Colonic mucosa (tissue), 4 donors: ENCODE results near the gene TAF5L. TPM values are rescaled to one million over a fixed set of nuclear protein-coding genes. Genes with fewer than 3 reads are reported as not detected.

ENCODE experiments used
- DNase-seq: peaks from one replicate; pipeline ENCODE4 v3.0.0-alpha.2; 2020
- H3K27ac ChIP-seq: fragments of 200-600 bp; one replicate; pipeline ENCODE4 v1.8.0; 2021
- H3K27me3 ChIP-seq: fragments of 200-600 bp; one replicate; pipeline ENCODE4 v1.8.0; 2021
- H3K36me3 ChIP-seq: fragments of 200-600 bp; one replicate; pipeline ENCODE4 v1.8.0; 2021
- H3K4me1 ChIP-seq: fragments of 200-600 bp; one replicate; pipeline ENCODE4 v1.8.0; 2021; ENCODE audit warnings: mild to moderate bottlenecking
- H3K4me3 ChIP-seq: fragments of 200-600 bp; one replicate; pipeline ENCODE4 v1.8.0; 2021
- H3K9ac ChIP-seq, 2 donors: one replicate each; pipeline ENCODE4 v1.7.0; 2013; ENCODE audit warnings: control low read depth in 2 of 2, low read depth in 2 of 2, low read length in 2 of 2
- H3K9me3 ChIP-seq: fragments of 200-600 bp; one replicate; pipeline ENCODE4 v1.8.0; 2021
- intact Hi-C: fragments of 100-400 bp; cut with DNase I; formaldehyde crosslinking; loops from one replicate; pipeline ENCODE4 v1.14.1; 2022
- total RNA-seq, 2 donors: library from RNA; stranded (reverse); fragmentation: NEBNext Ultra II Directional in 1 of 2; extraction: Animal tissue kit (Norgen Biotek cat#: 25700) in 1 of 2; gene quantifications; one replicate each; pipeline ENCODE4 v1.2.1, GENCODE V29; 2021
- TF ChIP-seq, protein P1 (sequence below): fragments of 200-600 bp; IDR thresholded peaks from one replicate; pipeline ENCODE4 v1.8.0; 2022; ENCODE audit warnings: antibody characterized with exemption, mild to moderate bottlenecking
- donor health status: healthy.
- donor health status: DM: no; HTN: no; CAD: no.
- donor health status: DM: no; HTN: no; CAD: no.

TAF5L gene
- total RNA-seq, 2 donors from 2014 or later = 20.9 to 24.3 TPM

DNA sequence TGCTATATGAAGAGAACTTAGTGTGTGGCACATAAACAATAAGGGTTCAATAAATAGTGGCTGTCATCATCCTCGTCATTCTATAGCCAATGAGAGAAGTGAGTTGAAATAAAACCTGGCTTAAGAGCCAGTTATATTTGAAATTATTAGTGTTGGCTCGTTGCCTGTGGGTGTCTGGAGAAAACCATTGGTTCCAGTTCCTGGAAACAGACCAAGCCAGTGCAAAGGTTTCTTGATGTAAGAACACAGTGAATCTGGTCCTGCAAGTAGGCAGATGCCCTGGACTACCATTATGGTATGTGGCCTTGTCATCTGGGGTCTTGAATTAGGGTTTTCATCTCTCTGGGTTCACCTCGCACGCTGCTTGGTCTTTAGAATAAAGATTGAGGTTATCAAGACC lies 43.4 kb upstream of the TAF5L start:
- intact Hi-C loops = loop anchor here (10.0 kb wide), 2 partner anchors 115 to 495 kb away; no protein-coding TSS in a partner anchor

GRCh38 chr1:229666585-229666984 lies 40.7 kb upstream of the TAF5L start:
- H3K9me3 ChIP-seq = no peaks in the 10 kb centered on the region
- TF ChIP-seq, protein P1, sequence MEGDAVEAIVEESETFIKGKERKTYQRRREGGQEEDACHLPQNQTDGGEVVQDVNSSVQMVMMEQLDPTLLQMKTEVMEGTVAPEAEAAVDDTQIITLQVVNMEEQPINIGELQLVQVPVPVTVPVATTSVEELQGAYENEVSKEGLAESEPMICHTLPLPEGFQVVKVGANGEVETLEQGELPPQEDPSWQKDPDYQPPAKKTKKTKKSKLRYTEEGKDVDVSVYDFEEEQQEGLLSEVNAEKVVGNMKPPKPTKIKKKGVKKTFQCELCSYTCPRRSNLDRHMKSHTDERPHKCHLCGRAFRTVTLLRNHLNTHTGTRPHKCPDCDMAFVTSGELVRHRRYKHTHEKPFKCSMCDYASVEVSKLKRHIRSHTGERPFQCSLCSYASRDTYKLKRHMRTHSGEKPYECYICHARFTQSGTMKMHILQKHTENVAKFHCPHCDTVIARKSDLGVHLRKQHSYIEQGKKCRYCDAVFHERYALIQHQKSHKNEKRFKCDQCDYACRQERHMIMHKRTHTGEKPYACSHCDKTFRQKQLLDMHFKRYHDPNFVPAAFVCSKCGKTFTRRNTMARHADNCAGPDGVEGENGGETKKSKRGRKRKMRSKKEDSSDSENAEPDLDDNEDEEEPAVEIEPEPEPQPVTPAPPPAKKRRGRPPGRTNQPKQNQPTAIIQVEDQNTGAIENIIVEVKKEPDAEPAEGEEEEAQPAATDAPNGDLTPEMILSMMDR = no peak
- no peak overlapping the region for H3K9ac ChIP-seq
- no peaks in the 10 kb centered on the region for H3K36me3 ChIP-seq
- no peaks in the 10 kb centered on the region for H3K4me1 ChIP-seq
- intact Hi-C loops = loop anchor here (10.0 kb wide), 2 partner anchors 118 to 498 kb away; no protein-coding TSS in a partner anchor
- no peak overlapping the region for H3K27ac ChIP-seq
- H3K27me3 ChIP-seq = no peaks in the 10 kb centered on the region
- H3K4me3 ChIP-seq = no peak overlapping the region
- no peak for DNase-seq

More for the DNA sequence above, 43.4 kb upstream of the TAF5L start:
- Histone ChIP-seq H3K4me3 (no peak overlapping the region), H3K27me3 (no peaks in the 10 kb centered on the region), H3K4me1 (no peaks in the 10 kb centered on the region), H3K9me3 (no peaks in the 10 kb centered on the region), H3K36me3 (no peaks in the 10 kb centered on the region), H3K27ac (no peak overlapping the region), H3K9ac (no peak overlapping the region)
- TF ChIP-seq, protein P1 = no peak
- no peak for DNase-seq

- TF ChIP-seq, protein P1 = no peak
- H3K9ac ChIP-seq = no peak overlapping the region
- H3K27ac ChIP-seq = no peak overlapping the region
- H3K9me3 ChIP-seq = no peaks in the 10 kb centered on the region
- no peak for DNase-seq
- H3K4me3 ChIP-seq = no peak overlapping the region
- intact Hi-C loops = loop anchor here (10.0 kb wide), 2 partner anchors 119 to 499 kb away; no protein-coding TSS in a partner anchor
- no peaks in the 10 kb centered on the region for H3K4me1 ChIP-seq
- no peaks in the 10 kb centered on the region for H3K27me3 ChIP-seq
- H3K36me3 ChIP-seq = no peaks in the 10 kb centered on the region
These were observed 40.1 kb upstream of the TAF5L start for GRCh38 chr1:229665912-229666558.

DNA sequence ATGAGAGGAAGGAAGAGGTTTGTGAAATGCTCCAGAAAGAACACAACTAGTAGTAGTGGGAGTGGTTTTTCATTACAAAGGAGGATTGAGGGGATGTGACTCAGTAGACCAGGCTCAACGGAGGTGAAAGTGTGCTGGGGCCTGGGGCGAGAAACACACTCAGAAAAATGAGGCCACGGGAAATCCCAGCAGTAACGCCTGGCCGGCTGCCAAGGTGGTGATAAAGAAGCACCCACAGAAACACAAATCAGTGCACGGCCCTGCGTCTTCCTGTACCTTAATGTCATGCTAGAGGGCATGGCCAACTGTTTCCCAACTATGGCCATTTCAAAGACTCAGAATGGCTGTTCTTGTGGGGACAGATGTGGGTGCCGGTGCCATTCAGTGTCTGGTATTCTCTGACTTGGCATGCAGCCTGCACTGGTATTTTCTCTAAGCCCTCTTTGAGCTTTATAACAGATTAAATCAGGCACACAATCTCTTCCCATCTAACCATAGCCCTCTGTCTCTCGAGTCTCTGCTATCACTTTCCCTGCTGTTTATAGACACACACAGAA lies 38.3 kb upstream of the TAF5L start:
- DNase-seq = no peak
- intact Hi-C loops = loop anchor here (5.0 to 10.0 kb wide), 3 partner anchors 121 to 648 kb away; no protein-coding TSS in a partner anchor
- H3K4me3 ChIP-seq = no peak overlapping the region
- TF ChIP-seq, protein P1 = no peak
- H3K4me1 ChIP-seq = no peaks in the 10 kb centered on the region
- peaks cover 4% of the 10 kb centered on the region for H3K36me3 ChIP-seq
- H3K9ac ChIP-seq = no peak overlapping the region
- no peaks in the 10 kb centered on the region for H3K27me3 ChIP-seq
- no peaks in the 10 kb centered on the region for H3K9me3 ChIP-seq
- no peak overlapping the region for H3K27ac ChIP-seq

DNA sequence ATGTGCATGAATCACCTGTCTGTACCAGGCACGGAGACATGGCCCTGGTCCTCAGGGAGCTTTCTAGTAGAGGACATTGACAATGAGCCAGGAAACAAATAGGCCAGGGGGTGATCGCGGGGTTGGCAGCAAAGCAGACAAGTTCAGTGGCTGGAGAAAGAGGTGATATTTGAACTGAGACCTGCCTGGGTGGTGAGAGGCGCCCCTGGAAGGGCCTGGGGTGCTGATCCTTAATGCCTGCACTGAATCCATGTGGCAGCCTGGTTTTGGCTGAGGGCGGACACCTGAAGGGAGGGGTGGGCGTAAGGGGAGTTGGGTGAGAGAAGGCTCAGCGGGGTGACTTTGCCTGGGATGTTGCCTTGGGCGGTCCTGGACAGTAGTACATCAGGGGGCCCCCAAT lies 36.0 kb upstream of the TAF5L start:
- Histone ChIP-seq H3K9ac (no peak overlapping the region), H3K4me3 (no peak overlapping the region), H3K27me3 (no peaks in the 10 kb centered on the region), H3K9me3 (no peaks in the 10 kb centered on the region), H3K27ac (no peak overlapping the region), H3K4me1 (no peaks in the 10 kb centered on the region), H3K36me3 (peaks cover 7% of the 10 kb centered on the region)
- no peak for DNase-seq
- intact Hi-C loops = loop anchor here (5.0 to 10.0 kb wide), 3 partner anchors 123 to 650 kb away; no protein-coding TSS in a partner anchor
- TF ChIP-seq, protein P1 = no peak
